COLO829 (cell line): ENCODE data around the gene HLA-DOB.

Experiments used
- DNase-seq: peaks from one replicate; pipeline ENCODE4 v3.0.0; 2012; ENCODE audit warnings: low spot score

Gene HLA-DOB

DNA sequence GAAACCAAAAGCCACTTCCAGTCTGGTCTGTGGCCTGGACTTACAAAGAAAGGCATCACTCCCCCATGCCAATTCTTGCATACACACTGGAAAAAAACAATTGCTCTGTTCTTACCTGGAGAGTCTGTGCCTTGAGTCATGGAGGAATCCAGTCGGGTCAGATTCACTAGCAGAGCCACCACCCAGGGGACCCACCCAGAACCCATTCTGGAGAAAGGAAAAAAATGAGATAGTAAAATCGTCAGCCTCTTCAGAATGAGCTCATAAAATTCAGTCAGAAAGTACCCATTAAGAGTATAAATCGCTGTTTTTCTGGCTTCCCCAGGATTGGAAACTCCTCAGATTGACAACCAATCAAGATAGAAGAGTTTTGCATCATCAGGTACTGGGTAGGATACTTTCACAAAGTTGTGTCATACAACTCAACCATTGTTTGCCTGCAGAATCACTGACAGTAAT, at the start of gene HLA-DOB:
Gene HLA-DOB, minus strand, starts transcription at position 257 of the 459 bp plus-strand sequence. Its CDS starts 51 bp downstream, at position 206.
- DNase-seq: peak; percentile 79

DNA sequence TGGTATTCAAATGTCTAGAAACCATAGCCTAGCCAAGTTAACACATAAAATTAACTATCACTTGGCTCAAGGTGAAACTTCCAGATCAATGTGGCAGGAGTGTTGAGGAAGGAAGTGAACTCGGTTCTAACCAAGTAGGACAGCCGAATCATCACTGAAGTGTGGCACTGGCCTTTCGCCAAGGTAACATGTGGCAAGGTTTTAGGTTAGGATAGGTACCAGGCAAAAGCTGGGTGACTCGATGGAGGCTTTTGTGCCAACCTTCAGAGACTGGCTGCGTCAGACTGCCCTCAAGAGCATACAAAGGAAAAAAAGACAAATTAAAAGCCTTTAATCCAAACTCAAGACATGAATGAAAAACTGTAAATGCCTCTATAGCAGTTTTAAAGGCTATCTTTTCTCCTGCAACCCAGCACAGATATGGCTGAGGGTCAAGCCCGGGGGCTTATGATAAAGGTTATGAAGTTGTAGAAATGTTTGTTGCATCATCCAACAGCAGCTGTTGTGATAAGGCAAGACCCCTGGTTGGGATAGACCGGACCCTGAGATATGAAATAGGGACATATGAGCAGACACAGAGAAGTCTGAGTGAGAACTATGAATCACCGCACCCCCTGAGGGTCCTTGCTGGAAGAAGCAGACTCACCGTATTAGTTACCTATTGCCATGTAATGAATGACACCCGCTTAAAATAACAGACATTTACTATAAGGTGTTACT, 49.1 kb upstream of the HLA-DOB start:
- no peak for DNase-seq

DNA sequence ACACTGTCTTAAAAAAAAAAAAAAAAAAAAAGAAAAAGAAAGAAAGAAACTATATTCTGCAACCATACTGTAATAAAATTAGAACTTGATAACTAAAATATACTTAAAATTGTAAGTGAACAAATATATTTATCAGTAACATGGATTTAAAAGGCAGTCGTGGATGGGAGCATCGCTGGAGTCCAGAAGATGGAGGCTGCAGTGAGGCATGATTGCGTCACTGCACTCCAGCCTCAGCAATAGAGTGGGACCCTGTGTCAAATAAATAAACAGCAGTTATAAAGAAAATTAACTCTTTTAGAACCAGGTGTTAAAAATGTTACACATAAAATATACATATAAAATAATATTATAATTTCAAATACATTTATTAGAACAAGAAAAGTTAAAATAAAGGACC, 45.9 kb upstream of the HLA-DOB start:
- DNase-seq: no peak

DNA sequence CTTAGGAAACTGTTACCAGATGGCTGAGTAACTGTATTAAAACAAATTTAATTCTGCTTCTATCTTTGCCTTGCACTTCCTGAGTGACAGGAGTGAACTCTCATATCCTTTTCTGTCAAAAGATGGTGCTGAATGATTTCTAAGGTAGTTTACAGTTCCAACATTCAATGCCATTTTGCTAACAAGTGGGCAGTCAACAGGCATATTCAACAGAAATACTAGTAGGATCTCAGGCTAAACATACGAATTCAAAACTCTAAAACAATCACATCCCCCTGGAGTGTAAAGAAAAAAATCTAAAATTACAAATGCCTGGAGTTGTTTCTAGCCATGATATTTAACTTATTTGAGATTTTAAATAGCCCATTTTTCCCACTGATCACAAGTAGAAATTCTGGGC, 43.9 kb upstream of the HLA-DOB start:
- no peak for DNase-seq

DNA sequence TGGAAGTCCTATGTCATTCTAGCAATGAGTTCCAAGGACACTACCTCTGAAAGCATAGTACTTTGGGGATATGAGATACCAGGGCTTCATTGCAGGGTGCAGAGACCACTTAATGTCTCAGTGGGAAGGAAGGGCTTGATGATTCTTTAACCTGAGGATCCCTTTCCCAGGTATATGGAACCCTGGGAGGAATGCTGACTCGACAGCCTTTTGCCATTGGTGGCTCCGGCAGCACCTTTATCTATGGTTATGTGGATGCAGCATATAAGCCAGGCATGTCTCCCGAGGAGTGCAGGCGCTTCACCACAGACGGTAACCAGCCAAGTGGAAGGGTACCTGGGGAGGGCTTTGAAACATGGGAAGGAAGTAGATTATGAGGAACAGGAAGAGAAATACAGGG, 41.4 kb upstream of the HLA-DOB start:
- no peak for DNase-seq

DNA sequence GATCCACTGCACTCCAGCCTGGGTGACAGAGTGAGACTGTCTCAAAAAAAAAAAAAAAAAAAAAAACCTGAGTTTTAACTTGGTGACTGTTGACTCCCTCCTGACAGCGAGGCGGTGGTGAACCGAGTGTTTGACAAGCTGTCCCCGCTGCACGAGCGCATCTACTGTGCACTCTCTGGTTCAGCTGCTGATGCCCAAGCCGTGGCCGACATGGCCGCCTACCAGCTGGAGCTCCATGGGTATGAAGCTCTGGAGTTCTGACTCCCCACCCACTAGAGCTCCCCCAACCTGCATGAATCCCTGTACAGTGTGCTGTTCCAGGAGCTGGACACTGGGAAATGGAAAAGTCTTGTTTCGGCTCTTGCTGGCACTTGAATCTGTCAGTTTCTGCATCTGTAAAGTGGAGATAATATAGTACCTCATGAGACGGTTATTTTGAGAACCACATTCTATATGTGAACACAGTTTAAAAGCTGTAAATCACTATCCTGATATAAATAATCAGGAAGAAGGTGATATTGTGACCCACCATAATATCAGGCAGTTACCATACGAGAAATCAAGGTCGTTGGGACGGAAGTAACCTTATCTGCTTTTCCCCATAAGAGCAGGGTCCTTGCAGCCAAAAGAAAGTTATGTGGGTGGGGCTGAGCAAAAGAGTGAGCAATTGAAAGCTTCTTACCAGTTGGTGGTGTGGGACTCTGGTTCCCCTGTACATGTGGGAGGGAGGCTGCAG, 40.5 kb upstream of the HLA-DOB start:
- DNase-seq: no peak

DNA sequence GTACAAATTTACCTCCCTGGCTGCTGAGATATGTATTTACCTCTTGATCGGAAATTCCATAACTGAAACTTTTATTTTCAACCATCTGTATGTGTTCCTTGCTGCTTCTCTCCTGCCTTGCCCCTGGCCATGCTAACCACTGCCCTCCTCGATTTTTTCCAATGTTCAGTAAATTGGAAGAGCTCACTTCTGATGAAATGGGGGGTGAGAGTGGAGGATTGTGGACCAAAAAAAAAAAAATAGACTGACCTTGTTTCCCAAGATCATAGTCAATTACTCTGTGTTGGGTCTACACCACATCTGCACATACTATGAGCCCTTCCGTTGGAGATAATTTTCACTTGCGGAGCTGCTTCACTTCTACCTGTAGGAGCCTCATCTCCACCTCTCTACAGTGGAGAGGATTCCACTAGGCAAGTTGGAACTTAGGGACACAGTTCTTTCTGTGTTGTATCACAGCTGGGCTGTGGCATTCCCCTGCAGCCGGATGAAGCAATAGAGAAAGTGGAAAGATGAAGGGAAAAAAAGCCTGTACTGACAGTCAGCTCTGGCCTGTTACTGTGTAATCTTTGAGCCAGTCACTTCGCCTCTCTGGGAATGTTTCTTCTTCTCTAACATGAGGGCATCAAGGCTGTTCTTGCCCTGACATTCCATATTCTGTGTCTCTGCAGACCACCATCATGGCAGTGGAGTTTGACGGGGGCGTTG, 38.8 kb upstream of the HLA-DOB start:
- DNase-seq: no peak

GRCh38 chr6:32854376-32855178, 37.8 kb upstream of the HLA-DOB start:
- peak; percentile 49 for DNase-seq

DNA sequence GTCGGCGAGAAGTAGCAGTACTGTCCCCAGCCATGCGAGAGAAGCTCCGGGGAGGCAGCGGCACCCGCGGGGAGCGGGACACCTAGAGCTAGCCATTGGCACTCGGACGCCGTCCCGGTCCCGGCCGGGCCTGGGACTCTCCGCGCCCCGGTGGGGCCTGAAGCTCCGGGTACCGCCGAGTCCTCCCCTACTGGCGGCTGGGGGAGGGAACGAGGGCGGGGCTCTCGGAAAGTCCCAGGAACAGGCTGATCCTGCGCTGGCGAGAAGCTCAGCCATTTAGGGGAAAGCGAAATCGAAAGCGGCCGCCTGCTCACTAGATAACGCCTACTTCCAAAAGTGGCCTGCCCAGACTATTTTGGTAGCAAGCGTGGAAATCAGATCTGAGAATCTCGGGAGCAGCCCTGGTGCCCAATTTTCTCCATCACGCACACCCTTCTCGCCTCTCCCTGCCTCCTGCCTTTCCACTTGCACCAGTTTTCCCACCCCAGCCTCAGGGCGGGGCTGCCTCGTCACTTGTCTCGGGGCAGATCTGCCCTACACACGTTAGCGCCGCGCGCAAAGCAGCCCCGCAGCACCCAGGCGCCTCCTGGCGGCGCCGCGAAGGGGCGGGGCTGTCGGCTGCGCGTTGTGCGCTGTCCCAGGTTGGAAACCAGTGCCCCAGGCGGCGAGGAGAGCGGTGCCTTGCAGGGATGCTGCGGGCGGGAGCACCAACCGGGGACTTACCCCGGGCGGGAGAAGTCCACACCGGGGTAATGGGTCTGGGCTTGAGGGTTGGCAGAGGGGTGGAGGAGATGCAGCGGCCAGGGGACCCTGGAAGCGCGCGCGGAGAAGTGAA, 37.0 kb upstream of the HLA-DOB start, which contains the start of the genes PSMB9 and TAP1:
Gene PSMB9, plus strand, starts transcription at position 652 of the 835 bp plus-strand sequence. Its CDS starts 38 bp downstream, at position 690.
Gene TAP1, minus strand, starts transcription at position 164 of the 835 bp plus-strand sequence. Its CDS starts 68 bp downstream, at position 96.
- peak; percentile 97 for DNase-seq

DNA sequence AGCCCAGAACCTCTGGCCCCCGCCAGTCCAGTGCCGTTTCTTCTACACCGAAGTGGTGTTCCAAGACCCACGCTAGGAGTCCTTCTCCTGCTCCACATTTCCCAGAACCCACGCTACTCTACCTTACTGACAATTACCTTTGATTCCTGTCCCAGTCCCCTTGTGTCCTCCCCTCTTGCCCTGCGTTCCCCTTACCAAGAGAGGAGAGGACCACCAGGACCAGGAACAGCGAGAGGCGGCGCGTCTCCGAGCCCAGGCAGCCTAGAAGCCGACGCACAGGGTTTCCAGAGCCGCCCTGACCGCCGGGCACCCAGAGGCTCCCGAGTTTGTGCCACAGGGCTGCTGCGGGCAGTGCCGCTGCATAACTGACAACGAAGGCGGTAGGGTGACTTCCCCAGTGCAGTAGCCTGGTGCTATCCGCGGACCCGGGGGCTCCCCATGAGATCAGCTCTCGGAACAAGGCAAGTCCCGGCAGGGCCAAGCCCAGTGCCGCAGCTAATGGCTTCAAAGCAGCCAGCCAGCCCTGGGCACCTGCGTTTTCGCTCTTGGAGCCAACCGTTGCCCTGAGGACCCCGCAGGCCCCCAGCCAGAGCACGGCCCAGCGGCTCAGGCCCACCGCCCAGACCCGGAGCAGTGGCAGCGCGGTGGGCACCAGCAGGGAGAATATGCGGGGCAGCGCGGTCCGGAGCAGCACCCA, 36.2 kb upstream of the HLA-DOB start:
- DNase-seq: no peak

- peak; percentile 23 for DNase-seq
Measured at GRCh38 chr6:32852018-32852843, 35.4 kb upstream of the HLA-DOB start.

DNA sequence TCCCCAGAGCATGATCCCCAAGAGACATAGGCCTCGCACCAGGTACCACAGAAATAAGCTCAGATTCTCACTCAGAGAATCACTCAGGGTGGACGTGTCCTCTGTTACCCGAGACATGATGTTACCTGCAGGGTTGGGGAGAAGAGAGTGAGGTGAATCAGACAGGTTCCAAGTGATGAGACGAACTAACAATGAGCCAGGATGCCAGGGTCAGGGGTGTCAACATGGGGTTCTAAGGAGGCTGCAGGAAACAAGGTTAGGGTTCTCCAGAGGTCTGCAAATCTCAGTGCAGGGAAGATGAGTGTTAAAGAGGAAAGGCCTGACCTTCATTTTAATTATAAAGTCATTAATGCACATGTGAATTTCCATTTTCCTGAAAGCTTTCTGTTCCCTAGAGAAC, 34.2 kb upstream of the HLA-DOB start:
- no peak for DNase-seq

GRCh38 chr6:32849126-32849525, 32.3 kb upstream of the HLA-DOB start:
- DNase-seq: no peak

DNA sequence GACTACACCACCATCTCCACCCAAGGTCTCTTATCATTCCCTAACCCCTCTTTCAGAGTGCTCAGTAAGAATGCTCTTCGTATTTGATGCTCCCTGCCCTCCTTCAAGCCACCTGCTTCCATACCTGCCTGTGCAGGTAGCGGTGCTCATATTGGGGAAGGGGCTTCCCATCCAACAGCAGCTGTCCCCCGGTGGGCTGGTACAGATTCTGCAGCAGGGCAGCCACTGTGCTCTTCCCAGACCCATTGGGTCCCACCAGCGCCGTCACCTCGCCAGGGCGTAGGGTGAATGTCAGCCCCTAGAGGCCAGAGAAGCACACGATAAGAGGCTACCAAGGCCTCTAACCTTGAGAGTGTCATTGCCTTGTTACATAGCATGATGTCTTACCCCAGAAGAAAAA, 31.0 kb upstream of the HLA-DOB start:
- no peak for DNase-seq

DNA sequence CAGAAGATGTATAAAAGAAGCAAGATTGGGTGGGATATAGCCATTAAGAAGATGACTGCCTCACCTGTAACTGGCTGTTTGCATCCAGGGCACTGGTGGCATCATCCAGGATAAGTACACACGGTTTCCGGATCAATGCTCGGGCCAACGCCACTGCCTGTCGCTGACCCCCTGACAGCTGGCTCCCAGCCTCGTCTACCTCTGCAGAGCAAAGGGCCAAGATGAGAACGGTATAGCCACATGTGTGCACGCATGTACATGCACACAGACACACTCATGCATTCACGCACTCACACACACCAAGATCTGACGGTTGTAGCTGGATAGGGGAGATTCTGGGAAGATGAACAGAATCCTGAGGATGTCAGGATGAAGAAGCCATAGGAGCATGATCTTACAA, 30.2 kb upstream of the HLA-DOB start:
- no peak for DNase-seq

GRCh38 chr6:32845384-32845884, 28.6 kb upstream of the HLA-DOB start:
- DNase-seq: no peak

DNA sequence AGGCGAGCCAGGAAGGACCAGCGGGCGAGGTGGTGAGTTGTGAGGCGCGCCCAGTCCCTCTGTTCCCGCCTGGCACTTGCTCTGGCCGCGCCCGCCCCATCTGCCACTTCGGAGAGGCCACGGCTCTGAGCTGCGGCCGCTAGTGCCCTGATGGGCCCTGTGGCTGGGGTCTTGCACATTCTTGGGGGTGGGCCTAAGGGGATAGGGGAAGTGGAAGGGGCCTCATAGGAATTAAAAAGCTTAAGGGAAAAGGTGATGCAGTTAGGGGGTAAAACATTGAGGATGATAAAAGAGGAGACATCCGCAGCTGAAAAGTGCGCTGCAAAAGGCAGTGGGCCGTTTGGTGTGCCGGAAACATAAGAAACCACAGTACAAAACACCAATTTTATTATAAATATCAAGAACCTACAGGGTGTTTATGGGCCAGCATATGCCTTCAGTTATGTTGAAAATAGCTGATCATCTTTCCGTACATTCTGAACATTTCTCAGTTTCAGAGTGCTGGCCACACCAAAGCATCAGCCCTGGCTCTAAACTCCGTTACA, 28.1 kb upstream of the HLA-DOB start:
- DNase-seq: no peak

DNA sequence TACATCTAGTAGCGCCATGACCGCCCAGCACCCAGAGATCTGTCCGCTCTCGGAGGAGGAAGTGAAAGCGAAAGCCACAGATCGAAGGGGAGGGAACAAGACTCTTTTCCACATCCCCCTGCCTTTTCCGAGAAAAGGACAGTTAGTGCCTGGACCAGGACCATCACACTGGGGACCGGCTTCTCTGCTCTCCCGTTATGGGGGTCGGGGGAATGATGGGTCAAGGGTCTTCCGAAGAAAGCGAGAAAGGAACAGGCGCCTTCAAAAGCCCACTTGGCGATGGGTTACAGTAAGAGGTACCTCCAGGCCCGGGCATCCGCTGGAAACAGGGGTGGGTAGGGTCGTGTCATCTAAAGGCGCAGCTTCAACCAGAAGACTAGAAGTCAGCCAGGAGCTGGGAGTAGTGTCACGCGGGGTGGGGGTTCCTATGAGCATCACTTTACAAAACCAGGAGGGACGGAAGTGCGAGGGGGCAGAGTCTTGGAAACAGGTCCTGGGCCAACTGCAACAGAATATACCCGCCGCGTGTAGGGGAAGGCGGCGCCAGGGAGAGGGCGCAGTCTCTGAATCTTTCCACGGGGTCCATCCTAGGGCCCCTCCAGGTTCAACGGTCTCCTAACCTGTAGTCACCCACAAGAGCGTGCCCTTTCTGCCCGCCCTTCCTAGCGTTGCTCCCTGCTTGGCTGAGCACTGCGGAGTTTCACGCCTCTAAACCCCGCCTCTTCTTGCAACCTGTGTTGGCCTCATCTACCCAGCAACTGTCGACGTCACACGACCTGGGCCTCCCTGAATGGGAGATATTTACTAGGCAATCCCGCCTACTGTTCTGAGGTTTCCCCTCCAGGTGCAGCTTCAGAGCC, 27.4 kb upstream of the HLA-DOB start, which contains the start of gene PSMB8:
Gene PSMB8, minus strand, starts transcription at position 69 of the 860 bp plus-strand sequence. Its CDS starts 51 bp downstream, at position 18.
- peak; percentile 91 for DNase-seq
